HCT116 (cell line): ENCODE data around the gene ABCB8. TPM values are rescaled to one million over a fixed set of nuclear protein-coding genes. Genes with fewer than 3 reads are reported as not detected.

Experiments
- ATAC-seq: fragments of 200-7000 bp; cut with Tn5 transposase; 2 replicates; pipeline ENCODE4 v1.9.1; 2020; ENCODE audit warnings: mild to moderate bottlenecking, moderate library complexity
- BruUV-seq: library from RNA; stranded (reverse); fragments of 400-500 nt; replicated peaks from 2 replicates; lab custom pipeline; 2021; lab: Mats Ljungman, UMichigan
- CTCF ChIA-PET: fragments of 300-600 bp; sonication (Branson Sonifier 250); formaldehyde crosslinking; loops from one replicate; lab custom pipeline; 2021; ENCODE audit warnings: antibody characterized with exemption; lab: Charles Lee
- POLR2A ChIA-PET: fragments of 300-600, 350-600 bp; sonication (Branson Sonifier 250); formaldehyde crosslinking; loops from one replicate; lab custom pipeline; 2021; ENCODE audit warnings: antibody characterized with exemption; lab: Charles Lee
- RAD21 ChIA-PET, 2 experiments: fragments of 300-600 bp; sonication (Branson Sonifier 250); formaldehyde crosslinking; loops; one replicate each; lab custom pipeline; 2023; ENCODE audit warnings: low total read pairs in 2 of 2; ENCODE audit not compliant: uncharacterized antibody in 2 of 2, unreplicated experiment in 2 of 2, low non-redundant PET in 1 of 2; lab: Charles Lee
- DNase-seq: peaks from one replicate; pipeline ENCODE4 v3.0.0-alpha.2; 2010; ENCODE audit warnings: low read depth, low spot score
- H2AFZ ChIP-seq: fragments of 200-600 bp; shearing (Covaris generic), sonication (generic); 2 replicates; pipeline ENCODE4 v1.6.1; 2017; ENCODE audit warnings: low read depth, mixed run types, mixed read lengths, antibody characterized with exemption, low read length; ENCODE audit not compliant: poor library complexity, severe bottlenecking
- H3K27ac ChIP-seq: 2 replicates; pipeline ENCODE4 v1.5.1; 2012; ENCODE audit warnings: low read depth, low read length
- H3K27me3 ChIP-seq: fragments of 200-600 bp; sonication (generic); 2 replicates; pipeline ENCODE4 v1.6.1; 2016; ENCODE audit warnings: mixed run types, low read length, mixed read lengths; ENCODE audit not compliant: insufficient read depth
- H3K36me3 ChIP-seq, 2 experiments: fragments of 200-500 bp in 1 of 2; fragments of 200-600 bp in 1 of 2; sonication (Bioruptor generic) in 1 of 2; sonication (generic) in 1 of 2; 2 replicates each; pipeline versions ENCODE4 v1.5.1 to v1.6.1; 2014 to 2016; ENCODE audit warnings: low read length in 2 of 2, inconsistent platforms in 1 of 2, mixed read lengths in 1 of 2, mixed run types in 1 of 2; ENCODE audit not compliant: insufficient read depth in 2 of 2, control insufficient read depth in 1 of 2
- H3K4me1 ChIP-seq, 2 experiments: fragments of 200-600 bp in 1 of 2; sonication (generic) in 1 of 2; 2 replicates each; pipeline versions ENCODE4 v1.5.1 to v1.6.1; 2012 to 2017; ENCODE audit warnings: low read length in 2 of 2, inconsistent platforms in 1 of 2, mild to moderate bottlenecking in 1 of 2, mixed read lengths in 1 of 2, mixed run types in 1 of 2, moderate library complexity in 1 of 2; ENCODE audit not compliant: insufficient read depth in 2 of 2, control insufficient read depth in 1 of 2
- H3K4me2 ChIP-seq: fragments of 200-600 bp; sonication (generic); 2 replicates; pipeline ENCODE4 v1.6.1; 2017; ENCODE audit warnings: mixed run types, low read length, mixed read lengths
- H3K4me3 ChIP-seq, 2 experiments: fragments of 200-600 bp in 1 of 2; sonication (generic) in 1 of 2; replicated peaks in 1 of 2; 2 replicates each; pipeline ENCODE4 v1.5.1; 2011 to 2016; ENCODE audit warnings: low read length in 2 of 2, control low read depth in 1 of 2, low read depth in 1 of 2, mild to moderate bottlenecking in 1 of 2, mixed read lengths in 1 of 2, mixed run types in 1 of 2
- H3K79me2 ChIP-seq: fragments of 200-600 bp; sonication (generic); 2 replicates; pipeline ENCODE4 v1.6.1; 2017; ENCODE audit warnings: mild to moderate bottlenecking, mixed run types, low read length, moderate library complexity, mixed read lengths; ENCODE audit not compliant: insufficient read depth
- H3K9ac ChIP-seq: fragments of 200-600 bp; sonication (generic); 2 replicates; pipeline ENCODE4 v1.6.1; 2016; ENCODE audit warnings: low read length, mixed read lengths
- H3K9me2 ChIP-seq: fragments of 200-600 bp; sonication (generic), shearing (Covaris generic); 2 replicates; pipeline ENCODE4 v1.6.1; 2017; ENCODE audit warnings: mixed run types, mild to moderate bottlenecking, moderate library complexity; ENCODE audit not compliant: insufficient read depth
- H3K9me3 ChIP-seq, 2 experiments: fragments of 200-500 bp in 1 of 2; fragments of 200-600 bp in 1 of 2; sonication (Bioruptor generic) in 1 of 2; sonication (generic) in 1 of 2; 2 replicates each; pipeline ENCODE4 v1.6.1; 2014 to 2017; ENCODE audit warnings: low read length in 2 of 2, mixed read lengths in 2 of 2, inconsistent platforms in 1 of 2, low read depth in 1 of 2, mild to moderate bottlenecking in 1 of 2, mixed run types in 1 of 2, moderate library complexity in 1 of 2; ENCODE audit not compliant: control insufficient read depth in 1 of 2, insufficient read depth in 1 of 2
- H4K20me1 ChIP-seq: fragments of 200-600 bp; sonication (generic), shearing (Covaris generic); 2 replicates; pipeline ENCODE4 v1.6.1; 2017; ENCODE audit warnings: mixed run types, mild to moderate bottlenecking, moderate library complexity; ENCODE audit not compliant: insufficient read depth
- ATF3 ChIP-seq: IDR thresholded peaks from 2 replicates; pipeline ENCODE4 v1.6.1; 2012
- CBX3 ChIP-seq: IDR thresholded peaks from 2 replicates; pipeline ENCODE4 v1.6.1; 2012; ENCODE audit warnings: low read depth
- CEBPB ChIP-seq: IDR thresholded peaks from 2 replicates; pipeline ENCODE4 v1.6.1; 2012; ENCODE audit warnings: low read depth
- EGR1 ChIP-seq: IDR thresholded peaks from 2 replicates; pipeline ENCODE4 v1.6.1; 2012; ENCODE audit warnings: low read depth
- EZH2 ChIP-seq: fragments of 200-600 bp; sonication (generic); IDR thresholded peaks from 2 replicates; pipeline ENCODE4 v1.6.1; 2017; ENCODE audit warnings: antibody characterized with exemption, mixed run types
- EZH2phosphoT487 ChIP-seq: fragments of 200-600 bp; IDR thresholded peaks from 2 replicates; pipeline ENCODE4 v1.6.1; 2018; ENCODE audit warnings: antibody characterized with exemption, borderline replicate concordance
- FOSL1 ChIP-seq: IDR thresholded peaks from 2 replicates; pipeline ENCODE4 v1.6.1; 2012; ENCODE audit warnings: low read depth
- JUND ChIP-seq: IDR thresholded peaks from 2 replicates; pipeline ENCODE4 v1.6.1; 2012
- POLR2A ChIP-seq: IDR thresholded peaks from 2 replicates; pipeline ENCODE4 v1.7.0; 2011; ENCODE audit warnings: borderline replicate concordance; ENCODE audit not compliant: insufficient read depth, insufficient read length; ENCODE audit errors: extremely low read depth
- POLR2AphosphoS5 ChIP-seq: IDR thresholded peaks from 2 replicates; pipeline ENCODE4 v1.6.1; 2011; ENCODE audit warnings: mild to moderate bottlenecking, low read depth, low read length, moderate library complexity
- RAD21 ChIP-seq: IDR thresholded peaks from 2 replicates; pipeline ENCODE4 v1.6.1; 2012; ENCODE audit warnings: low read depth, mild to moderate bottlenecking
- REST ChIP-seq: IDR thresholded peaks from 2 replicates; pipeline ENCODE4 v1.6.1; 2012; ENCODE audit warnings: low read depth
- SIN3A ChIP-seq: IDR thresholded peaks from 2 replicates; pipeline ENCODE4 v1.6.1; 2012; ENCODE audit warnings: low read depth
- SP1 ChIP-seq: IDR thresholded peaks from 2 replicates; pipeline ENCODE4 v1.6.1; 2012; ENCODE audit warnings: low read depth
- YY1 ChIP-seq: IDR thresholded peaks from 2 replicates; pipeline ENCODE4 v1.6.1; 2011; ENCODE audit warnings: low read length, low read depth, moderate library complexity, mild to moderate bottlenecking; ENCODE audit not compliant: insufficient replicate concordance; ENCODE audit errors: extremely low read depth
- ZBTB33 ChIP-seq: IDR thresholded peaks from 2 replicates; pipeline ENCODE4 v1.6.1; 2011; ENCODE audit warnings: mild to moderate bottlenecking, low read length, moderate library complexity; ENCODE audit not compliant: insufficient replicate concordance; ENCODE audit errors: extremely low read depth
- ZFX ChIP-seq: fragments of 450-650 bp; IDR thresholded peaks from 2 replicates; pipeline ENCODE4 v1.6.1; 2017
- ZNF274 ChIP-seq: fragments of 200-500 bp; sonication (Bioruptor generic); IDR thresholded peaks from 2 replicates; pipeline ENCODE4 v1.6.1; 2014; ENCODE audit warnings: mild to moderate bottlenecking, low read depth, low read length, inconsistent platforms
- intact Hi-C: fragments of 100-400 bp; cut with micrococcal nuclease; formaldehyde crosslinking; loops from 2 replicates; pipeline ENCODE4 v1.10.0; 2022
- total RNA-seq: library from RNA; stranded (reverse); gene quantifications from one replicate; pipeline ENCODE4 v1.2.1, GENCODE V29; 2021; ENCODE audit not compliant: unreplicated experiment

The ABCB8 gene
- total RNA-seq, 1 experiment from 2014 or later, result 55.2 TPM

- TF ChIP-seq ATF3 (no peak), RAD21 (no peak), SP1 (no peak), ZFX (no peak), EZH2 (no peak), CEBPB (no peak), CBX3 (no peak), SIN3A (no peak), FOSL1 (no peak), ZNF274 (no peak), JUND (no peak)
These were observed 34.4 kb downstream of the ABCB8 start (continued) for GRCh38 chr7:151062399-151063211.

GRCh38 chr7:151063212-151063561, 34.9 kb downstream of the ABCB8 start:
- intact Hi-C loops, result no loop called here
- Histone ChIP-seq H2AFZ (no peak overlapping the region), H3K27ac (peak overlapping the region; percentile 87), H3K79me2 (peaks cover 72% of the 10 kb centered on the region), H3K4me3 (peak overlapping the region; percentile 81 to 90), H3K9ac (peak overlapping the region; percentile 91), H3K9me2 (no peaks in the 10 kb centered on the region), H3K36me3 (peaks cover 23 to 27% of the 10 kb centered on the region in 2 experiments), H3K9me3 (no peaks in the 10 kb centered on the region), H4K20me1 (no peaks in the 10 kb centered on the region), H3K27me3 (no peaks in the 10 kb centered on the region), H3K4me1 (peaks cover 22 to 43% of the 10 kb centered on the region in 2 experiments), H3K4me2 (peak overlapping the region; percentile 95)
- ChIA-PET RAD21 (interaction anchor here in 1 of 2 experiments (0.6 to 1.4 kb wide), 3 partner anchors 16 to 50 kb away, joined by 3 to 6 read pairs (median 4); partner anchors contain the start of gene ABCB8), CTCF (interaction anchor here (1.4 to 2.1 kb wide), 4 partner anchors 35 to 50 kb away, joined by 3 to 8 read pairs (median 7); partner anchors contain the start of gene ABCB8), POLR2A (interaction anchor here (1.1 to 1.7 kb wide), 5 partner anchors 9 to 54 kb away, joined by 3 to 11 read pairs (median 9); partner anchors contain the start of genes AGAP3, FASTK and TMUB1)
- no TSS peak for BruUV-seq
- no peak for DNase-seq
- ATAC-seq, result no peak
- TF ChIP-seq EGR1, result no peak
- no peak for TF ChIP-seq SIN3A
- TF ChIP-seq JUND, result no peak
- TF ChIP-seq POLR2A, result no peak
- TF ChIP-seq ZBTB33, result no peak
- no peak for TF ChIP-seq POLR2AphosphoS5
- no peak for TF ChIP-seq YY1
- TF ChIP-seq REST, result no peak
- no peak for TF ChIP-seq RAD21
- TF ChIP-seq ZNF274, result no peak
- TF ChIP-seq ATF3, result no peak
- no peak for TF ChIP-seq EZH2phosphoT487
